ENCODE data around the gene PHF21A. TPM values are rescaled to one million over a fixed set of nuclear protein-coding genes. Genes with fewer than 3 reads are reported as not detected.
A peak's percentile ranks its signal among the peaks of the same experiment; 100 is the strongest.

Gene PHF21A
- total and polyA plus RNA-seq, 8 donors, result 36.2 to 77.3 (median 69.3) TPM

DNA sequence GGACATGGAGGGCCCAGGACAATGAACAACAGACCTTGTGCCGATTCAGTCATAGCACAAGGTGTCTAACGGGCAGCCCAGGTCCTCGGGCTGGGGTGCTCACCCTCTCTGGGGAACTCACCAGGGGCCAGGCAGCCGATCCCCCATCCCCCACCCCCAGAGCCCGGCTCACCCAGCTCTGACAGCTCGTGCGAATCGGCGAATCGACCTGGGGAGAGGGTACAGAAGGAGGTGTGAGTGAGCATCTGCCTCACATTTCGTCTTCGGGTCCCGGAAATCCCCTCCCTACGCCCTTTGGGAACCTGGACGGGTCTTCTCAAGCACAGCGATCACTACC, 204.0 kb downstream of the PHF21A start:
- H3K4me3 ChIP-seq, result peak overlapping the region; percentile 66 to 97
- intact Hi-C loops (cut with DNase I), result no loop called here

DNA sequence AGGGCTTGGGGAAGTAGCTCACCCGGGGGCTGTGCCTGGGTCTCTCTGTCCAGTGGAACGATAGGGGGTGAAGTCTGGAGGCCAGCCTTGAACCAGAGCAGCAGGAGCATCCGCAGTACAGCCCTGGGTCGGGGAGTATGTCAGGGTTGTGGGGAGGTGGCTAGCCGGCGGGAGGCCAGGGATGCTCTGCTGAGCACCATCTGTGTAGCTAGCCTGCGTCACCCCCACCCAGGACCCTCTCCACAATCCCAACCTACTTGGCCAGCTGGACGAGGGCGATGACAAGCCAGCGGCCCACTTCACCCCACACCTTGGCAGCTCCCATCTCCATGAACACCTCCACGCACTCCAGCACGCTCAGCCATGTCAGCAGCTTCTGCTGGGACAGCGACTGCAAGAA, 205.8 kb downstream of the PHF21A start:
- Histone ChIP-seq H3K27ac (no peak overlapping the region), H3K9me3 (no peaks in the 10 kb centered on the region), H3K27me3 (no peaks in the 10 kb centered on the region), H3K4me1 (peaks cover 9 to 27% of the 10 kb centered on the region in 2 donors), H3K36me3 (peaks cover 0 to 58% of the 10 kb centered on the region in 2 donors), H3K4me3 (no peak overlapping the region)
- ATAC-seq (no peak), DNase-seq (peak in 1 of 4 donors; percentile 47)
- intact Hi-C loops (cut with DNase I), result no loop called here
- TF ChIP-seq, protein P1, sequence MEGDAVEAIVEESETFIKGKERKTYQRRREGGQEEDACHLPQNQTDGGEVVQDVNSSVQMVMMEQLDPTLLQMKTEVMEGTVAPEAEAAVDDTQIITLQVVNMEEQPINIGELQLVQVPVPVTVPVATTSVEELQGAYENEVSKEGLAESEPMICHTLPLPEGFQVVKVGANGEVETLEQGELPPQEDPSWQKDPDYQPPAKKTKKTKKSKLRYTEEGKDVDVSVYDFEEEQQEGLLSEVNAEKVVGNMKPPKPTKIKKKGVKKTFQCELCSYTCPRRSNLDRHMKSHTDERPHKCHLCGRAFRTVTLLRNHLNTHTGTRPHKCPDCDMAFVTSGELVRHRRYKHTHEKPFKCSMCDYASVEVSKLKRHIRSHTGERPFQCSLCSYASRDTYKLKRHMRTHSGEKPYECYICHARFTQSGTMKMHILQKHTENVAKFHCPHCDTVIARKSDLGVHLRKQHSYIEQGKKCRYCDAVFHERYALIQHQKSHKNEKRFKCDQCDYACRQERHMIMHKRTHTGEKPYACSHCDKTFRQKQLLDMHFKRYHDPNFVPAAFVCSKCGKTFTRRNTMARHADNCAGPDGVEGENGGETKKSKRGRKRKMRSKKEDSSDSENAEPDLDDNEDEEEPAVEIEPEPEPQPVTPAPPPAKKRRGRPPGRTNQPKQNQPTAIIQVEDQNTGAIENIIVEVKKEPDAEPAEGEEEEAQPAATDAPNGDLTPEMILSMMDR (IDR thresholded peaks at IDR 0.05), result no peak

More for the DNA sequence above, 204.0 kb downstream of the PHF21A start:
- Histone ChIP-seq H3K27ac (peak overlapping the region; percentile 80 to 96), H3K36me3 (peaks cover 0 to 40% of the 10 kb centered on the region in 2 donors), H3K9me3 (no peaks in the 10 kb centered on the region), H3K4me1 (peaks cover 9 to 31% of the 10 kb centered on the region in 2 donors), H3K27me3 (peaks cover 5 to 12% of the 10 kb centered on the region in 2 donors)
- TF ChIP-seq, protein P1 (IDR thresholded peaks at IDR 0.05), result no peak
- ATAC-seq (no peak), DNase-seq (peak in 1 of 4 donors; percentile 80)

DNA sequence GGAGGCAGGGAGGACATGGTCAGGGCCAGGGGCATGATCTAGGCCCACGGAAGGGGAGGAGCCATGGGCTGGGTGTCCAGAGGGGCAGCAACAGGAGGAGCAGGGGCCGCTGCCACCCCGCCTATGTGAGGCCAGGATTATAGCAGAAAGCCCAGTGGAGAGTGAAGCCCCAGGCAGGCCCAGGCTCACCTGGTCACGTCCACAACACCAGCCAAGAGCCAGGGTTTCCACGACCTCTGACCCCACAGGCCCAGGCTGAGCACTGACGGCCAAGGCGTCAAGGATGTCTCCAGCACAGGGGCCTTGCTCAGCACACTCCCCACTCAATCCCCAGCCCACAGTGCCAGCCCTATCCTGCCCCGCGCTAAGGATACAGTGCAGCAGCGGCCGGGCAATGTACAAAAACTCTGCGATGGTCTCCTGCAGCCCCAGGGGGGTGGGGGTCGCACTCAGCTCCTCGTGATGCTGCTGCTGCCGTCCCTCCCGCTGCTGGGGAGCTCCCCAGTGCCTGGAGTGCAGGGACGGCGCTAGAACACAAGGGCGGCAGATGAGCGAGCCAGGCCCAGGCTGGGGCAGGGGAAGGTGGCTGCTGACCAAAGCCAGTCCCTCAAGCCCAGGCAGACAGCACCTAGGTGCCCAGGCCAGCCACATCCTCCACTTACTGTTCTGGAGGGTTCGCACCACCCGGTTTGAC, 207.2 kb downstream of the PHF21A start:
- H3K4me1 ChIP-seq, result peaks cover 9 to 24% of the 10 kb centered on the region in 2 donors
- TF ChIP-seq, protein P1 (IDR thresholded peaks at IDR 0.05), result no peak
- H3K27ac ChIP-seq, result no peak overlapping the region
- peak in 1 of 4 donors; percentile 74 for DNase-seq
- ATAC-seq, result no peak
- H3K4me3 ChIP-seq, result no peak overlapping the region
- no peaks in the 10 kb centered on the region for H3K27me3 ChIP-seq
- intact Hi-C loops (cut with DNase I), result no loop called here
- H3K36me3 ChIP-seq, result peaks cover 0 to 71% of the 10 kb centered on the region in 2 donors
- no peaks in the 10 kb centered on the region for H3K9me3 ChIP-seq

DNA sequence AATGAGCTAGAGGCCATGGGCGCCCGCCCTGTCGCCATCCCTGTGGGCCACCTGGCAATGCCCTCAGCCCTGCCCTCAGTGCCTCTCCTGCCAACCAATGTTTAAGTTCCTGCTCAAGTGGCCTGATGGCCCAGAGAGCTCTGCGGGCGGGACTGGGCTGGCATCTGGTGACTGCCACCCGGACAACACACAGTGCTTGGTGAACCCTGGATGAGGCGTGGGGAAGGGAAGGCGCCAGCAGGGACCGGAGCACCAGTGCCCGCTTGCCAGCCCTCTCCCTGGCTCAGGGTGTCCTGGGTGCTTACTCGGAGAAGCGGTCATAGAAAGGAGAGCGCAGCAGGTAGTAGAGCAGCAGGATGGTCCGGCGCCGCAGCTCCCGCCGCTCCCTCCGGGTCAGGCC, 207.7 kb downstream of the PHF21A start:
- peak in 1 of 4 donors; percentile 65 for DNase-seq
- TF ChIP-seq, protein P1 (IDR thresholded peaks at IDR 0.05), result no peak
- intact Hi-C loops (cut with DNase I), result no loop called here

DNA sequence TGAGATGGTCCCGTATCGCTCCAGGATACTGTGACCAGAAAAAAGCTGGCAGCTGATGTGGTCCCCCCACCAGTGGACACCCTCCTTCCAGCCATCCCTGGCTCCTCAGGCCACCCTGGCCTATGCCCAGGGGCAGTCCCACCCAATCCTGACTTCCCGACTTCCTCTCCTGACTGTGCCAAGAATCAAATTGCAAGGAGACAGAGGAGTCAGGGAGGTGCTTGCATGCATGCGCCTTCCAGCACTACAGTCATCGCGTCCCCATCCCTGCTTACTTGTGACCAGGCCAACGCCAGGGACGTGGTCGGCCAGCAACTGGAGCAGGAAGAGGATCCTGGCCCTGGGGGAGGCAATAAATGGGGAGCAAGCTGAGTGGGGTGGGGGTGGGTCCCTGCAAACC, 210.6 kb downstream of the PHF21A start:
- Histone ChIP-seq H3K27me3 (no peaks in the 10 kb centered on the region), H3K4me3 (no peak overlapping the region), H3K36me3 (peaks cover 0 to 70% of the 10 kb centered on the region in 2 donors), H3K9me3 (no peaks in the 10 kb centered on the region), H3K4me1 (peaks cover 0 to 3% of the 10 kb centered on the region in 2 donors), H3K27ac (no peak overlapping the region)
- TF ChIP-seq, protein P1 (IDR thresholded peaks at IDR 0.05), result no peak
- no peak for ATAC-seq
- intact Hi-C loops (cut with DNase I), result no loop called here
- no peak for DNase-seq

More for the DNA sequence above, 207.7 kb downstream of the PHF21A start:
- Histone ChIP-seq H3K9me3 (no peaks in the 10 kb centered on the region), H3K36me3 (peaks cover 0 to 76% of the 10 kb centered on the region in 2 donors), H3K4me3 (no peak overlapping the region), H3K27me3 (no peaks in the 10 kb centered on the region), H3K4me1 (peaks cover 9 to 20% of the 10 kb centered on the region in 2 donors), H3K27ac (no peak overlapping the region)
- no peak for ATAC-seq
